Gastroesophageal sphincter (tissue), 3 donors: ENCODE results near the gene PRPF6.

Experiments used
- POLR2A ChIP-seq, 2 donors: fragments of 450-650 bp; IDR thresholded peaks; one replicate each; pipeline ENCODE4 v1.6.1; 2017; ENCODE audit warnings: antibody characterized with exemption in 2 of 2, mild to moderate bottlenecking in 2 of 2, moderate library complexity in 1 of 2
- TF ChIP-seq, protein P1 (sequence below), 4 experiments: fragments of 200-600 bp in 2 of 4; fragments of 450-650 bp in 2 of 4; sonication (generic) in 1 of 4; IDR thresholded peaks; one replicate each; pipeline ENCODE4 v1.5.1; 2017 to 2019; ENCODE audit warnings: antibody characterized with exemption in 4 of 4, mild to moderate bottlenecking in 2 of 4, moderate library complexity in 2 of 4

DNA sequence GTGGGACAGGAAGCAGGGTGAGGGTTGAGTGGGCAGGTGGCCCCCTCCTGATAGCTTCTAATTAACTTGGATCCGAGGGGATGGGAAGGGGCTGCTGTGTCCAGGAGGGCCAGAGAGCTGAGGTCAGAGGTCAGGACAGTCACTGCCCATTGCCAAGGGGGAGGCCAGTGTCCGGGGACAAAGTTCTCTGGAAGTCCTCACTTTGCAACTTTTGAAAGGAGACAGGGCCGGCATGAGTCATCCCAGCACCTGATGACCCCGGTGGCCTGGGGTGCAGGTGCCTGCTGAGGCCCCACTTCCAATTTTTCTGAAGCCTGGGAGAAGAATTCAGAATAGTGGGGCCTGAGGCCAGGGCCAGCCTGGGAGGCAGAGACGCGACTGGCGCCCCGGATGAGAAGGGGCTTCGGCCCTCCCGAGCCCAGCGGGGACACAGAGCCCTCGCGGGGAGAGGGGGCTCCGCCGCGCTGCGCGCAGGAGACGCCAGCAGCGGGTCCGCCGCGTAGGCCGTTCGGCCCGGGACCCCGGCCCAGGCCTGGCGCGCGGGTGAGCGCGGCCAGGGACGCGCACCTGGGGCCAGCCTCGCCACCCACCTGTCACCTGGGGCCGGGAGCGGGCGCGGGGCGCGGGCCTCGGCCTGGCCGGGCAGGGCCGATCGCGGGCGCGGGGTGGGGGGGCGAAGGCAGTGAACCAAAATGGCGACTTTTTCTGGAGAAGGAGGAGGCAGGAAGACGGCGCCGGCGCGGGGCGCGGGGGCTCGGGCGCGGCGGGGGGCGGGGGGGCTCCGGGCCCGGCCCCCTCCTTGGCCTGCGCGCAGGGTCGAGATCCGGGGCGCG lies 11.8 kb upstream of the PRPF6 start:
- TF ChIP-seq, protein P1, sequence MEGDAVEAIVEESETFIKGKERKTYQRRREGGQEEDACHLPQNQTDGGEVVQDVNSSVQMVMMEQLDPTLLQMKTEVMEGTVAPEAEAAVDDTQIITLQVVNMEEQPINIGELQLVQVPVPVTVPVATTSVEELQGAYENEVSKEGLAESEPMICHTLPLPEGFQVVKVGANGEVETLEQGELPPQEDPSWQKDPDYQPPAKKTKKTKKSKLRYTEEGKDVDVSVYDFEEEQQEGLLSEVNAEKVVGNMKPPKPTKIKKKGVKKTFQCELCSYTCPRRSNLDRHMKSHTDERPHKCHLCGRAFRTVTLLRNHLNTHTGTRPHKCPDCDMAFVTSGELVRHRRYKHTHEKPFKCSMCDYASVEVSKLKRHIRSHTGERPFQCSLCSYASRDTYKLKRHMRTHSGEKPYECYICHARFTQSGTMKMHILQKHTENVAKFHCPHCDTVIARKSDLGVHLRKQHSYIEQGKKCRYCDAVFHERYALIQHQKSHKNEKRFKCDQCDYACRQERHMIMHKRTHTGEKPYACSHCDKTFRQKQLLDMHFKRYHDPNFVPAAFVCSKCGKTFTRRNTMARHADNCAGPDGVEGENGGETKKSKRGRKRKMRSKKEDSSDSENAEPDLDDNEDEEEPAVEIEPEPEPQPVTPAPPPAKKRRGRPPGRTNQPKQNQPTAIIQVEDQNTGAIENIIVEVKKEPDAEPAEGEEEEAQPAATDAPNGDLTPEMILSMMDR (IDR thresholded peaks at IDR 0.05): no peak
- TF ChIP-seq POLR2A (IDR thresholded peaks at IDR 0.05): no peak
